Mucosa of descending colon (tissue), 3 donors: Measurements from ENCODE around the gene PHC2. TPM values are rescaled to one million over a fixed set of nuclear protein-coding genes. Genes with fewer than 3 reads are reported as not detected.

Source experiments
- ATAC-seq: fragments of 200-7000 bp; cut with Tn5 transposase; one replicate; pipeline ENCODE4 v1.9.1; 2020; ENCODE audit warnings: mild to moderate bottlenecking, moderate library complexity
- DNase-seq, 3 donors: peaks; one replicate each; pipeline ENCODE4 v3.0.0-alpha.2; 2020
- H3K36me3 ChIP-seq: fragments of 200-600 bp; one replicate; pipeline ENCODE4 v1.8.0; 2021; ENCODE audit warnings: low read depth, mild to moderate bottlenecking
- H3K4me1 ChIP-seq: fragments of 200-600 bp; one replicate; pipeline ENCODE4 v1.8.0; 2021; ENCODE audit warnings: low read depth, mild to moderate bottlenecking
- H3K4me3 ChIP-seq: fragments of 200-600 bp; one replicate; pipeline ENCODE4 v1.8.0; 2021; ENCODE audit warnings: mild to moderate bottlenecking
- H3K9me3 ChIP-seq: fragments of 200-600 bp; one replicate; pipeline ENCODE4 v1.8.0; 2021; ENCODE audit warnings: mild to moderate bottlenecking
- intact Hi-C, 2 donors: fragments of 100-400 bp; cut with DNase I in 1 of 2; cut with micrococcal nuclease in 1 of 2; formaldehyde crosslinking; loops; one replicate each; pipeline versions ENCODE4 v1.11.0 to v1.11.1; 2022; cut with DNase I, micrococcal nuclease
- total RNA-seq, 3 donors: library from RNA; stranded (reverse); fragmentation: NEBNext Ultra II Directional in 2 of 3; extraction: Animal tissue kit (Norgen Biotek cat#: 25700) in 2 of 3; gene quantifications; one replicate each; pipeline versions ENCODE4 v1.2.1 to v1.2.4, GENCODE V29; 2021 to 2023
- TF ChIP-seq, protein P1 (sequence below): fragments of 200-600 bp; IDR thresholded peaks from one replicate; pipeline ENCODE4 v1.8.0; 2022; ENCODE audit warnings: antibody characterized with exemption, mild to moderate bottlenecking
- donor health status: DM: no; HTN: no; CAD: no; lungs with moderate emphysema.
- donor health status: DM: no; HTN: no; CAD: no.
- donor health status: DM: no; HTN: yes; CAD: no.

PHC2 gene
- total RNA-seq, 3 donors from 2014 or later: 49.5 to 99.0 (median 60.5) TPM

DNA sequence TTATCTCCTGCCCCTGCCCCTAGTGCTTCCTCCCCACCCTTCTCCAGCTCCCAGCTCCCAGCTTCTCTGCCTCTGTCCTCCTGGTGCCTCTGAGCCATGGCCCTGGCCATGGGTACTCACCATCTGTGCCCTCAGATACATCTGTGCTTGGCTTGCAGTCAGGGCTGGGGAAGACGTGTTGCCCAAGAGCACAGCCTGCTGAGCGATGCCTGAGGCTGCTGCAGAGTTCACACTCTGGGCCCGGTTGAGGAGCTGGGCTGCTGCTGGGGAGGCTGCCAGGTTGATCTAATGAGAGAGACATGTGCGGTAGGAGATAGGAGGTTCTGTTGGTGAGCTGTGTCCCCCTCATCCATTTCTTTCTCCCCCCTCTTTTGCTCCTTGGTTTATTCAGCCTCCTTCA lies 60.6 kb downstream of the PHC2 start:
- Histone ChIP-seq H3K36me3 (no peaks in the 10 kb centered on the region), H3K4me3 (no peak overlapping the region), H3K9me3 (no peaks in the 10 kb centered on the region), H3K4me1 (no peaks in the 10 kb centered on the region)
- ATAC-seq (no peak), DNase-seq (no peak)
- TF ChIP-seq, protein P1, sequence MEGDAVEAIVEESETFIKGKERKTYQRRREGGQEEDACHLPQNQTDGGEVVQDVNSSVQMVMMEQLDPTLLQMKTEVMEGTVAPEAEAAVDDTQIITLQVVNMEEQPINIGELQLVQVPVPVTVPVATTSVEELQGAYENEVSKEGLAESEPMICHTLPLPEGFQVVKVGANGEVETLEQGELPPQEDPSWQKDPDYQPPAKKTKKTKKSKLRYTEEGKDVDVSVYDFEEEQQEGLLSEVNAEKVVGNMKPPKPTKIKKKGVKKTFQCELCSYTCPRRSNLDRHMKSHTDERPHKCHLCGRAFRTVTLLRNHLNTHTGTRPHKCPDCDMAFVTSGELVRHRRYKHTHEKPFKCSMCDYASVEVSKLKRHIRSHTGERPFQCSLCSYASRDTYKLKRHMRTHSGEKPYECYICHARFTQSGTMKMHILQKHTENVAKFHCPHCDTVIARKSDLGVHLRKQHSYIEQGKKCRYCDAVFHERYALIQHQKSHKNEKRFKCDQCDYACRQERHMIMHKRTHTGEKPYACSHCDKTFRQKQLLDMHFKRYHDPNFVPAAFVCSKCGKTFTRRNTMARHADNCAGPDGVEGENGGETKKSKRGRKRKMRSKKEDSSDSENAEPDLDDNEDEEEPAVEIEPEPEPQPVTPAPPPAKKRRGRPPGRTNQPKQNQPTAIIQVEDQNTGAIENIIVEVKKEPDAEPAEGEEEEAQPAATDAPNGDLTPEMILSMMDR: no peak
- intact Hi-C loops: loop anchor here in 1 of 2 donors (10.0 kb wide), 1 partner anchor 94 kb away; no protein-coding TSS in a partner anchor

DNA sequence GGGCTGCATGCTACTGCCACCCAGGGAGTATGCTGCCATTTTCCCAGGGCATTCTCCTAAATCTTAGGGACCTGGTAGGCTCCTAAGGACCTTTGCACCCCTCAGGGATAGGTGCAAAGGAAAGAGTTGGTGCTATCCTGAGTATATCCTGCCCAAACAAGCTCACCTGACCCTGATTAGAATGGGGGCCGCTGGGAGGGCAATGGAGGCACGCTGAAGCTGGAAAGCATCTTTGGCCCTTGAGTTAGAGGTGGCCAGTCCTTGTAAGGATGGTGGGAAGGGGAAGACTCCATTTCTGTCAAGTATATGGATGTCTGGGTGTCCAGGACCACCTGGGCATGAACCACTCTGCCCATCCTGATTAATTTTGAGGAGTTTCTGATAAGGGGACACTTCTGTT lies 61.1 kb downstream of the PHC2 start:
- intact Hi-C loops: loop anchor here (5.0 to 10.0 kb wide), 2 partner anchors 72 to 95 kb away; no protein-coding TSS in a partner anchor
- no peaks in the 10 kb centered on the region for H3K36me3 ChIP-seq
- DNase-seq: no peak
- H3K4me3 ChIP-seq: no peak overlapping the region
- no peak for ATAC-seq
- TF ChIP-seq, protein P1: no peak
- no peaks in the 10 kb centered on the region for H3K9me3 ChIP-seq
- H3K4me1 ChIP-seq: no peaks in the 10 kb centered on the region

DNA sequence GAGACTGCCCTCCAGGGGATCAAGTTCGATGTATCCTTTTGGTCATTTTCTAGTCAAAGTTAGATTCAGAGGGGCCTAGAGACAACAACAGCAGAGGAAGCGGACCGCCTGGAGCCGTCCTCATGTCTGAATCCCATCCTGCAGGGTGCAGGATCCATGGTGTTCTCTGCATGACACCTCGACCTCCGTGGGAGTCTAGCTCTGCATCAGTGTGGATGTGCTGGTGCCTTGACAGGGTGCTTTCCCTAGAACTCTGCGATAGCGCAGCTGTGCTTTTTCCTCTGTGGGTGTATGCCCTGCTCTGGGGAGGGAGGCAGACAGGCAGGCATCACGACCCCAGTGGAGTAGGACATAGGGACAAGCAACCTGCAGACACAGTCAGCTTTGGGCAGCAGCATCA lies 61.8 kb downstream of the PHC2 start:
- TF ChIP-seq, protein P1: no peak
- H3K9me3 ChIP-seq: no peaks in the 10 kb centered on the region
- H3K4me1 ChIP-seq: no peaks in the 10 kb centered on the region
- no peak overlapping the region for H3K4me3 ChIP-seq
- DNase-seq (no peak), ATAC-seq (no peak)
- intact Hi-C loops: loop anchor here (5.0 kb wide), 1 partner anchor 72 kb away; no protein-coding TSS in a partner anchor
- no peaks in the 10 kb centered on the region for H3K36me3 ChIP-seq

DNA sequence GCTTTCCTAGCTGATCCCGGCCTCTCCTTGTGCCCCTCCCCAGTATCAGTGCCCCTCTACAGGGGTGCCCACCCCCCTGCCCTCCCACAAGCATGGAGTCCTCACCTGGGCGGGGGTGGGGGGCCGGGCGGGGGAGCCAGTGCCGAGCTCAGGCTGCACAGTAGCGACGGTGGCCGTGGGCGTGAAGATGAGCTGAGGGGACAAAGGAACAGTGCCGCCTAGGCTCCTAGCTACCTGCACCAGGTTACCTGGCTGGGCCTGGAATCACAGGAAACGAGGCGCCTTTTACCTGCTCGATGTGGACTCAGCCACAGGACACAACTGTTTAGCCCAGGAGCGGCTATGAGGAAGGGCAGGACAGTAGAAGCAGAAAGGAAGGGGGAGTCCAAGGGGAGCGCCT lies 62.5 kb downstream of the PHC2 start:
- no peak overlapping the region for H3K4me3 ChIP-seq
- H3K9me3 ChIP-seq: no peaks in the 10 kb centered on the region
- intact Hi-C loops: loop anchor here (5.0 kb wide), 1 partner anchor 71 kb away; no protein-coding TSS in a partner anchor
- H3K36me3 ChIP-seq: no peaks in the 10 kb centered on the region
- TF ChIP-seq, protein P1: no peak
- H3K4me1 ChIP-seq: no peaks in the 10 kb centered on the region
- no peak for ATAC-seq
- no peak for DNase-seq

DNA sequence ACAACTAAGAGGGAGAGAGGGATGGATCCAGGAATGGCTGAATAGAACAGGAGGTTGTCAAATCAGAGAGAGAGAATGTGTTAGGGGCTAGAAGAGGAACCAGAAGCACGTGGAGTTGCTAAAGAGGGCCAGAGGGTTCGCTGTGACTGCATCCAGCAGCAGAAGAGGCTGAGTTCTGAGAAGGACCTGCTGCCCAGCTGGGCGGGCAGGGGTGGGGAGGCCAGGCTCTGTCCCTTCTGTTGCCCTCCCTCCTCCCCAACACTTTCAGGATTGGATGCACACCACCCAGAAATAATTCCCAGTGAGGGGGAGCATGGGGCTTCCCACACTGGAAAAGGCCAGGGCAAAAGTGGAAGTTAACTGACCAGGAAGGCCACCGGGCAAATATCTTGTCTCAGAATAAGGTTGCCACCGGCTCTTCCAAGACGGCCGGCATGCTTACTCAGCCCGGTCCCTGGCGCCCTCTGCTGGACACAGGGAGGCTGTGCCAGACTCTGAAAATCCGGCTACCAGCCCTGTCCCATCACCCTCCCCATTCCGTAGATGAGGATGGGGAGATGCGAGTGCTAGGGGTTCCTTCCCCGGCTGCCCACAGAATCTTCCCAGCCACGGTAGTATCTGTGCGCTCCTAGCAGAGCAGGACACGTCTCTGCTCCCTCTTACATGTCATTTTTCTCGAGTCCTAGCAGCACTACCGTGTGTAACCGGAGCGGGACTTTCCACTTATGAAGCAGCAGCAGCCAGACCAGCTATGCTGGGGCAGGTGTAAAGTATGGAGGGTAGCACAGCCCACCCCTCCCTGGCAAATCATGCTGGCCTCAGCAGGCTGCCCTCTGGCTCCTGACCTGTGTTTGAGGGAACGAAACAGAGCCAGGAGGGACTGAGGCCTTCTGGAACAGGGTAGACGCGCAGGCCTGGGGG lies 63.1 kb downstream of the PHC2 start:
- TF ChIP-seq, protein P1: peak; percentile 96
- ATAC-seq (peak; percentile 94), DNase-seq (peak; percentile 85 to 91 (median 89))
- H3K36me3 ChIP-seq: no peaks in the 10 kb centered on the region
- no peaks in the 10 kb centered on the region for H3K9me3 ChIP-seq
- intact Hi-C loops: loop anchor here (5.0 kb wide), 1 partner anchor 70 kb away; no protein-coding TSS in a partner anchor
- H3K4me1 ChIP-seq: no peaks in the 10 kb centered on the region
- no peak overlapping the region for H3K4me3 ChIP-seq
